Ectodermal cell (in vitro differentiated cells): Measurements from ENCODE around the gene CAPN13.

ENCODE experiments used
- H3K27ac ChIP-seq: 2 replicates; pipeline ENCODE4 v1.7.0; 2013; ENCODE audit warnings: mild to moderate bottlenecking, low read depth, low read length; ENCODE audit not compliant: insufficient read depth, poor library complexity, severe bottlenecking
- H3K27me3 ChIP-seq: 2 replicates; pipeline ENCODE4 v1.7.0; 2013; ENCODE audit warnings: mild to moderate bottlenecking, low read length; ENCODE audit not compliant: insufficient read depth, control insufficient read depth, poor library complexity, severe bottlenecking
- H3K36me3 ChIP-seq: one replicate; pipeline ENCODE4 v1.7.0; 2013; ENCODE audit warnings: low read length; ENCODE audit not compliant: control insufficient read depth, insufficient read depth
- H3K4me1 ChIP-seq: one replicate; pipeline ENCODE4 v1.7.0; 2013; ENCODE audit warnings: low read length; ENCODE audit not compliant: control insufficient read depth, insufficient read depth
- H3K4me3 ChIP-seq: 2 replicates; pipeline ENCODE4 v1.7.0; 2013; ENCODE audit warnings: low read depth, low read length, control low read depth; ENCODE audit not compliant: insufficient read depth
- H3K9me3 ChIP-seq: 2 replicates; pipeline ENCODE4 v1.7.0; 2013; ENCODE audit warnings: mild to moderate bottlenecking, low read length, moderate library complexity; ENCODE audit not compliant: control insufficient read depth
- WGBS, 2 experiments: methylation state at CpG; one replicate each; pipeline ENCODE4 v1.1.7; 2013; ENCODE audit warnings: missing lambda C conversion rate in 2 of 2; 5-methylcytosine and 5-hydroxymethylcytosine counted together

Gene CAPN13

DNA sequence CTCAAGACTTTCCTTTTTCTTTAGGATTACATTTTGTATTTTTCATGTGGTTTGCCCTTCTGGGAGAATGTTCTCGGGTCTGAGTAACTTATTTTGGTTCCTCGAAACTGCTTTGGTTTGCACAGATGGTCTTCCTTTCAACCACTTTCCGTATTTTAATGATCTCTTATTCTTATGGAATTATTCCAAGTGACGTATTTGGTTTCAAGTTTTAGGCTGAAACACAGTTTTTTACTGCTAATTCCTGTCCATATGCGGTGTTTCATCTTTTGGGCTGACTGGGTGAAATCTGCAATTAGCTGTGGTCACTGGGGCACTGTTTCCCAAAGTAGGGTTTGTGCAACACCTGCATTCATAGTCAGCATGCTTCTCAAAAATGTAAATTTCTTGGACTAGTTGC lies 122.7 kb downstream of the CAPN13 start:
- H3K4me1 ChIP-seq: peaks cover 4% of the 10 kb centered on the region
- H3K27ac ChIP-seq: no peak overlapping the region
- no peaks in the 10 kb centered on the region for H3K27me3 ChIP-seq
- no peaks in the 10 kb centered on the region for H3K9me3 ChIP-seq
- 93 to 97% methylated on average over 5 of the region's 5 CpGs for WGBS, 2 experiments
- no peak overlapping the region for H3K4me3 ChIP-seq
- no peaks in the 10 kb centered on the region for H3K36me3 ChIP-seq

- 95% methylated on average over 8 of the region's 8 CpGs for WGBS, 2 experiments
- no peaks in the 10 kb centered on the region for H3K9me3 ChIP-seq
- no peaks in the 10 kb centered on the region for H3K36me3 ChIP-seq
- no peaks in the 10 kb centered on the region for H3K4me1 ChIP-seq
- no peaks in the 10 kb centered on the region for H3K27me3 ChIP-seq
- H3K4me3 ChIP-seq: no peak overlapping the region
- no peak overlapping the region for H3K27ac ChIP-seq
Observed at GRCh38 chr2:30684026-30684425, 123.2 kb downstream of the CAPN13 start.

- no peak overlapping the region for H3K27ac ChIP-seq
- WGBS, 2 experiments: 91 to 94% methylated on average over 8 of the region's 8 CpGs
- no peaks in the 10 kb centered on the region for H3K27me3 ChIP-seq
- no peak overlapping the region for H3K4me3 ChIP-seq
- H3K4me1 ChIP-seq: no peaks in the 10 kb centered on the region
- no peaks in the 10 kb centered on the region for H3K9me3 ChIP-seq
- no peaks in the 10 kb centered on the region for H3K36me3 ChIP-seq
Observed at GRCh38 chr2:30683236-30683956, 123.8 kb downstream of the CAPN13 start.

GRCh38 chr2:30681022-30681421 lies 126.2 kb downstream of the CAPN13 start:
- Histone ChIP-seq H3K4me3 (no peak overlapping the region), H3K4me1 (no peaks in the 10 kb centered on the region), H3K9me3 (no peaks in the 10 kb centered on the region), H3K27ac (no peak overlapping the region), H3K27me3 (no peaks in the 10 kb centered on the region), H3K36me3 (no peaks in the 10 kb centered on the region)
- 86 to 94% methylated on average over 3 to 4 of the region's 4 CpGs for WGBS, 2 experiments

- Histone ChIP-seq H3K27me3 (no peaks in the 10 kb centered on the region), H3K36me3 (no peaks in the 10 kb centered on the region), H3K9me3 (no peaks in the 10 kb centered on the region), H3K4me1 (no peaks in the 10 kb centered on the region), H3K27ac (no peak overlapping the region), H3K4me3 (no peak overlapping the region)
- WGBS, 2 experiments: 94 to 96% methylated on average over 3 of the region's 3 CpGs
Observed at GRCh38 chr2:30680121-30680520, 127.1 kb downstream of the CAPN13 start.

GRCh38 chr2:30679426-30680088 lies 127.7 kb downstream of the CAPN13 start:
- WGBS, 2 experiments: 86% methylated on average over 12 of the region's 12 CpGs
- Histone ChIP-seq H3K27me3 (no peaks in the 10 kb centered on the region), H3K9me3 (no peaks in the 10 kb centered on the region), H3K4me3 (no peak overlapping the region), H3K27ac (no peak overlapping the region), H3K36me3 (no peaks in the 10 kb centered on the region), H3K4me1 (no peaks in the 10 kb centered on the region)

- H3K9me3 ChIP-seq: no peaks in the 10 kb centered on the region
- no peak overlapping the region for H3K27ac ChIP-seq
- H3K4me3 ChIP-seq: no peak overlapping the region
- WGBS, 2 experiments: 86 to 92% methylated on average over 11 of the region's 11 CpGs
- no peaks in the 10 kb centered on the region for H3K4me1 ChIP-seq
- no peaks in the 10 kb centered on the region for H3K27me3 ChIP-seq
- H3K36me3 ChIP-seq: no peaks in the 10 kb centered on the region
Observed at GRCh38 chr2:30678410-30679137, 128.7 kb downstream of the CAPN13 start.

DNA sequence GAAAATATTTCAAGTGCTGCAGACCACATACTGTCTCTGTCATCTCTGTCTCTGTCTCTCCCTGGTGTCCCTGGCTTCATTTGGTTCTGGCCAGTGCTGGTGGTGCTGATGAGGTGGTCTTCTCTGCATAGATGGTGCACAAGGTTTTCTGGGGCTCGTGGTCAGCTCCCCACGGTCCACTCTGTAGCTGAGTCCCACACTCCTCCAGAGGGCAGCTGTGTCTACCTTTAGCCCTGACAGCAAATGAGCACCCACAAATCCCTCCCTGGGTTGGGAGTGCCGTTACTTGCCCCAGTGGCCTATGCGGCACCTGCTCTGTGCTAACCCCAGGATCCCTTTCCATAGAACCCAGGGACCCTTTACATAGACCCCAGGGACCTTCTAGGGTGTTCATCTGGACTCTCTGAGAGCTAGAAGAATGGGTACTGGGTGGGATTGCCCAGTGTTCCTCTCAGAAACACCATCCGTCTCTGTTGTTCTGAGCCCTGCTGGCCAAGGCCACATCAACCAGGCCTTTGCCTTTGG lies 129.3 kb downstream of the CAPN13 start:
- WGBS, 2 experiments: 90 to 91% methylated on average over 5 of the region's 5 CpGs
- no peaks in the 10 kb centered on the region for H3K27me3 ChIP-seq
- H3K9me3 ChIP-seq: no peaks in the 10 kb centered on the region
- no peak overlapping the region for H3K27ac ChIP-seq
- no peak overlapping the region for H3K4me3 ChIP-seq
- H3K4me1 ChIP-seq: no peaks in the 10 kb centered on the region
- no peaks in the 10 kb centered on the region for H3K36me3 ChIP-seq

DNA sequence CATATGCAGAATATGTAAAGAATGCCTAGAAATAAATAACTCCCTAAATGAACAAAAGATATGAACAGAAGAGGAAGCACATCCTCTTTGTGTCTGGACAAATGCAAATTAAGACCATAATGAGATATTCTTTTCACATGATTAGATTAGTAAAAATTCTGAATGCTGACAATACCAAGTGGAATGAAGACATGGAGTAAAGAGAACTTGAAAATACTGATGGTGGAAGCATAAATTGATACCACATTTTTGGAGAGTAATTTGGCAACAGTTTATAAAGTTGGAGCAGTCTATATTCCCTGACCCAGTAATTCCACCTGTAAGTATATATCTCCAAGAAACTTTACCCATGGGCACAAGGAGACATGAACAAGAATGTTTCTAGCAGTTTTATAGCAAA lies 130.0 kb downstream of the CAPN13 start:
- no peaks in the 10 kb centered on the region for H3K9me3 ChIP-seq
- H3K4me3 ChIP-seq: no peak overlapping the region
- no peaks in the 10 kb centered on the region for H3K27me3 ChIP-seq
- H3K4me1 ChIP-seq: no peaks in the 10 kb centered on the region
- H3K27ac ChIP-seq: no peak overlapping the region
- no peaks in the 10 kb centered on the region for H3K36me3 ChIP-seq

- no peaks in the 10 kb centered on the region for H3K36me3 ChIP-seq
- H3K27me3 ChIP-seq: no peaks in the 10 kb centered on the region
- no peak overlapping the region for H3K4me3 ChIP-seq
- 88 to 94% methylated on average over 2 of the region's 2 CpGs for WGBS, 2 experiments
- H3K9me3 ChIP-seq: no peaks in the 10 kb centered on the region
- no peaks in the 10 kb centered on the region for H3K4me1 ChIP-seq
- H3K27ac ChIP-seq: no peak overlapping the region
Observed at GRCh38 chr2:30675758-30676157, 131.5 kb downstream of the CAPN13 start.
